HG02981 (cell line): ENCODE measurements around the gene NDUFV2.
"Not testable (repeated sequence)": the region's sequence is repeated elsewhere in the genome, so short reads cannot be mapped to it uniquely, and the experiment has no call there.

ENCODE experiments used
- ATAC-seq: cut with Tn5 transposase; IDR thresholded peaks from one replicate; pipeline ENCODE4 v1.9.1; 2021; ENCODE audit warnings: mild to moderate bottlenecking, moderate library complexity; ENCODE audit not compliant: unreplicated experiment

The NDUFV2 gene

GRCh38 chr18:9147440-9148202, 45.1 kb downstream of the NDUFV2 start:
- peak; percentile 58 for ATAC-seq

GRCh38 chr18:9148203-9148552, 45.7 kb downstream of the NDUFV2 start:
- ATAC-seq: no peak

GRCh38 chr18:9150121-9150520, 47.6 kb downstream of the NDUFV2 start:
- no peak for ATAC-seq

GRCh38 chr18:9153256-9153655, 50.8 kb downstream of the NDUFV2 start:
- no peak for ATAC-seq

GRCh38 chr18:9156604-9157249, 54.2 kb downstream of the NDUFV2 start:
- ATAC-seq: no peak

- ATAC-seq: no peak
Measured at GRCh38 chr18:9157806-9158205, 55.3 kb downstream of the NDUFV2 start.

- no peak for ATAC-seq
Measured at GRCh38 chr18:9160014-9160413, 57.5 kb downstream of the NDUFV2 start.

GRCh38 chr18:9162663-9163062, 60.2 kb downstream of the NDUFV2 start:
- ATAC-seq: not testable (repeated sequence)

GRCh38 chr18:9164149-9164548, 61.6 kb downstream of the NDUFV2 start:
- not testable (repeated sequence) for ATAC-seq

- ATAC-seq: not testable (repeated sequence)
Measured at GRCh38 chr18:9165883-9166282, 63.4 kb downstream of the NDUFV2 start.

GRCh38 chr18:9169515-9169914, 67.0 kb downstream of the NDUFV2 start:
- not testable (repeated sequence) for ATAC-seq

GRCh38 chr18:9171919-9172318, 69.4 kb downstream of the NDUFV2 start:
- not testable (repeated sequence) for ATAC-seq

GRCh38 chr18:9172506-9173127, 70.1 kb downstream of the NDUFV2 start:
- no peak for ATAC-seq

GRCh38 chr18:9173770-9174233, 71.3 kb downstream of the NDUFV2 start:
- no peak for ATAC-seq

- ATAC-seq: no peak
Measured at GRCh38 chr18:9174302-9174701, 71.8 kb downstream of the NDUFV2 start.

GRCh38 chr18:9175115-9175514, 72.6 kb downstream of the NDUFV2 start:
- no peak for ATAC-seq

- ATAC-seq: no peak
Measured at GRCh38 chr18:9177031-9177430, 74.5 kb downstream of the NDUFV2 start.

- ATAC-seq: no peak
Measured at GRCh38 chr18:9177466-9177865, 75.0 kb downstream of the NDUFV2 start.

- no peak for ATAC-seq
Measured at GRCh38 chr18:9178557-9178956, 76.1 kb downstream of the NDUFV2 start.

GRCh38 chr18:9181275-9181674, 78.8 kb downstream of the NDUFV2 start:
- ATAC-seq: no peak

- no peak for ATAC-seq
Measured at GRCh38 chr18:9182852-9183399, 80.4 kb downstream of the NDUFV2 start.
